GM23338 (cell line): ENCODE data around the gene ANKH. TPM values are rescaled to one million over a fixed set of nuclear protein-coding genes. Genes with fewer than 3 reads are reported as not detected.

Experiments
- ATAC-seq: fragments of 200-7000 bp; cut with Tn5 transposase; 3 replicates; pipeline ENCODE4 v1.9.1; 2020
- DNase-seq: peaks from one replicate; pipeline ENCODE4 v3.0.0-alpha.2; 2015; ENCODE audit warnings: low spot score
- H2AFZ ChIP-seq: fragments of 200-600 bp; sonication (generic); 2 replicates; pipeline ENCODE4 v1.8.0; 2016; ENCODE audit warnings: antibody characterized with exemption, mild to moderate bottlenecking, moderate library complexity
- H3F3A ChIP-seq: fragments of 200-600 bp; sonication (generic); replicated peaks from 2 replicates; pipeline ENCODE4 v1.8.0; 2017; ENCODE audit warnings: antibody characterized with exemption, mixed run types, low read depth
- H3K27ac ChIP-seq: fragments of 200-600 bp; sonication (generic); 2 replicates; pipeline ENCODE4 v1.6.1; 2016; ENCODE audit warnings: low read depth
- H3K27me3 ChIP-seq: fragments of 200-600 bp; sonication (generic); 2 replicates; pipeline ENCODE4 v1.8.0; 2016; ENCODE audit warnings: mild to moderate bottlenecking, mixed run types, moderate library complexity; ENCODE audit not compliant: insufficient read depth
- H3K36me3 ChIP-seq: fragments of 200-600 bp; sonication (generic); 2 replicates; pipeline ENCODE4 v1.8.0; 2016; ENCODE audit warnings: mild to moderate bottlenecking; ENCODE audit not compliant: insufficient read depth
- H3K4me1 ChIP-seq: fragments of 200-600 bp; sonication (generic); 2 replicates; pipeline ENCODE4 v1.8.0; 2016; ENCODE audit warnings: mild to moderate bottlenecking, moderate library complexity; ENCODE audit not compliant: insufficient read depth
- H3K4me2 ChIP-seq: fragments of 200-600 bp; sonication (generic); 2 replicates; pipeline ENCODE4 v1.7.1; 2017; ENCODE audit warnings: mixed run types
- H3K4me3 ChIP-seq: fragments of 200-600 bp; sonication (generic); 2 replicates; pipeline ENCODE4 v1.6.1; 2016; ENCODE audit warnings: mixed run types
- H3K79me2 ChIP-seq: fragments of 200-600 bp; sonication (generic); replicated peaks from 2 replicates; pipeline ENCODE4 v1.8.0; 2017; ENCODE audit warnings: mild to moderate bottlenecking; ENCODE audit not compliant: insufficient read depth
- H3K9me2 ChIP-seq: fragments of 200-600 bp; sonication (generic); 2 replicates; pipeline ENCODE4 v1.8.0; 2017; ENCODE audit not compliant: insufficient read depth
- H4K20me1 ChIP-seq: fragments of 200-600 bp; sonication (generic); replicated peaks from 2 replicates; pipeline ENCODE4 v1.8.0; 2017; ENCODE audit warnings: mild to moderate bottlenecking; ENCODE audit not compliant: insufficient read depth
- H3K27ac Mint-ChIP-seq: 2 replicates; pipeline ENCODE4 v1.8.0; 2020; ENCODE audit warnings: inconsistent platforms, mild to moderate bottlenecking, moderate library complexity, mixed read lengths
- H3K27me3 Mint-ChIP-seq: 3 replicates; pipeline ENCODE4 v1.8.0; 2022; ENCODE audit warnings: low read depth, mild to moderate bottlenecking, moderate library complexity, mixed read lengths, inconsistent platforms; ENCODE audit not compliant: insufficient read depth, poor library complexity
- H3K36me3 Mint-ChIP-seq: 3 replicates; pipeline ENCODE4 v1.8.0; 2021; ENCODE audit warnings: low read depth, mild to moderate bottlenecking, inconsistent platforms, moderate library complexity, mixed read lengths
- H3K4me1 Mint-ChIP-seq: 3 replicates; pipeline ENCODE4 v1.8.0; 2020; ENCODE audit warnings: mild to moderate bottlenecking, inconsistent platforms, mixed read lengths
- H3K4me3 Mint-ChIP-seq: 3 replicates; pipeline ENCODE4 v1.8.0; 2021; ENCODE audit warnings: moderate library complexity, mild to moderate bottlenecking, inconsistent platforms, mixed read lengths
- H3K9me3 Mint-ChIP-seq: 3 replicates; pipeline ENCODE4 v1.8.0; 2020; ENCODE audit warnings: moderate library complexity, mild to moderate bottlenecking, inconsistent platforms, mixed read lengths
- EZH2phosphoT487 ChIP-seq: fragments of 200-600 bp; sonication (generic); IDR thresholded peaks from one replicate; pipeline ENCODE4 v1.8.1; 2018; ENCODE audit warnings: antibody characterized with exemption; ENCODE audit not compliant: unreplicated experiment
- JUNB ChIP-seq: IDR thresholded peaks from one replicate; pipeline ENCODE4 v1.6.1; 2016; ENCODE audit warnings: antibody characterized with exemption; ENCODE audit not compliant: unreplicated experiment
- polyA plus RNA-seq: library from polyadenylated mRNA; unstranded; fragments of >200 nt; fragmentation: Nextera tagmentation; extraction: Ambion mirVana; gene quantifications from 2 replicates; pipeline ENCODE4 v1.2.1, GENCODE V29; 2016
- total RNA-seq: library from RNA; depleted of rRNA; stranded (reverse); fragments of >200 nt; shearing (Covaris generic); gene quantifications from 2 replicates; pipeline ENCODE4 v1.2.3, GENCODE V29; 2014
- TF ChIP-seq, protein P1 (sequence below): IDR thresholded peaks from one replicate; pipeline ENCODE4 v1.6.1; 2018; ENCODE audit warnings: antibody characterized with exemption; ENCODE audit not compliant: unreplicated experiment
- TF ChIP-seq, protein P2 (sequence below): fragments of 250-450 bp; sonication (Bioruptor Pico); IDR thresholded peaks from 2 replicates; pipeline ENCODE4 v1.5.0; 2020; ENCODE audit warnings: mild to moderate bottlenecking, moderate library complexity
- TF ChIP-seq, protein P3 (sequence below), 2 experiments: fragments of 200-600 bp in 1 of 2; sonication (generic) in 1 of 2; conservative IDR thresholded peaks; 2 replicates each; pipeline versions ENCODE4 v1.5.1 to v1.6.1; 2016 to 2017; ENCODE audit warnings: antibody characterized with exemption in 2 of 2, low read depth in 2 of 2, mild to moderate bottlenecking in 2 of 2, moderate library complexity in 1 of 2

ANKH gene
- total and polyA plus RNA-seq, 2 experiments from 2014 or later: 5.0 to 6.1 TPM

- TF ChIP-seq, protein P1, sequence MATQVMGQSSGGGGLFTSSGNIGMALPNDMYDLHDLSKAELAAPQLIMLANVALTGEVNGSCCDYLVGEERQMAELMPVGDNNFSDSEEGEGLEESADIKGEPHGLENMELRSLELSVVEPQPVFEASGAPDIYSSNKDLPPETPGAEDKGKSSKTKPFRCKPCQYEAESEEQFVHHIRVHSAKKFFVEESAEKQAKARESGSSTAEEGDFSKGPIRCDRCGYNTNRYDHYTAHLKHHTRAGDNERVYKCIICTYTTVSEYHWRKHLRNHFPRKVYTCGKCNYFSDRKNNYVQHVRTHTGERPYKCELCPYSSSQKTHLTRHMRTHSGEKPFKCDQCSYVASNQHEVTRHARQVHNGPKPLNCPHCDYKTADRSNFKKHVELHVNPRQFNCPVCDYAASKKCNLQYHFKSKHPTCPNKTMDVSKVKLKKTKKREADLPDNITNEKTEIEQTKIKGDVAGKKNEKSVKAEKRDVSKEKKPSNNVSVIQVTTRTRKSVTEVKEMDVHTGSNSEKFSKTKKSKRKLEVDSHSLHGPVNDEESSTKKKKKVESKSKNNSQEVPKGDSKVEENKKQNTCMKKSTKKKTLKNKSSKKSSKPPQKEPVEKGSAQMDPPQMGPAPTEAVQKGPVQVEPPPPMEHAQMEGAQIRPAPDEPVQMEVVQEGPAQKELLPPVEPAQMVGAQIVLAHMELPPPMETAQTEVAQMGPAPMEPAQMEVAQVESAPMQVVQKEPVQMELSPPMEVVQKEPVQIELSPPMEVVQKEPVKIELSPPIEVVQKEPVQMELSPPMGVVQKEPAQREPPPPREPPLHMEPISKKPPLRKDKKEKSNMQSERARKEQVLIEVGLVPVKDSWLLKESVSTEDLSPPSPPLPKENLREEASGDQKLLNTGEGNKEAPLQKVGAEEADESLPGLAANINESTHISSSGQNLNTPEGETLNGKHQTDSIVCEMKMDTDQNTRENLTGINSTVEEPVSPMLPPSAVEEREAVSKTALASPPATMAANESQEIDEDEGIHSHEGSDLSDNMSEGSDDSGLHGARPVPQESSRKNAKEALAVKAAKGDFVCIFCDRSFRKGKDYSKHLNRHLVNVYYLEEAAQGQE: no peak
- no peak for TF ChIP-seq JUNB
- TF ChIP-seq, protein P2, sequence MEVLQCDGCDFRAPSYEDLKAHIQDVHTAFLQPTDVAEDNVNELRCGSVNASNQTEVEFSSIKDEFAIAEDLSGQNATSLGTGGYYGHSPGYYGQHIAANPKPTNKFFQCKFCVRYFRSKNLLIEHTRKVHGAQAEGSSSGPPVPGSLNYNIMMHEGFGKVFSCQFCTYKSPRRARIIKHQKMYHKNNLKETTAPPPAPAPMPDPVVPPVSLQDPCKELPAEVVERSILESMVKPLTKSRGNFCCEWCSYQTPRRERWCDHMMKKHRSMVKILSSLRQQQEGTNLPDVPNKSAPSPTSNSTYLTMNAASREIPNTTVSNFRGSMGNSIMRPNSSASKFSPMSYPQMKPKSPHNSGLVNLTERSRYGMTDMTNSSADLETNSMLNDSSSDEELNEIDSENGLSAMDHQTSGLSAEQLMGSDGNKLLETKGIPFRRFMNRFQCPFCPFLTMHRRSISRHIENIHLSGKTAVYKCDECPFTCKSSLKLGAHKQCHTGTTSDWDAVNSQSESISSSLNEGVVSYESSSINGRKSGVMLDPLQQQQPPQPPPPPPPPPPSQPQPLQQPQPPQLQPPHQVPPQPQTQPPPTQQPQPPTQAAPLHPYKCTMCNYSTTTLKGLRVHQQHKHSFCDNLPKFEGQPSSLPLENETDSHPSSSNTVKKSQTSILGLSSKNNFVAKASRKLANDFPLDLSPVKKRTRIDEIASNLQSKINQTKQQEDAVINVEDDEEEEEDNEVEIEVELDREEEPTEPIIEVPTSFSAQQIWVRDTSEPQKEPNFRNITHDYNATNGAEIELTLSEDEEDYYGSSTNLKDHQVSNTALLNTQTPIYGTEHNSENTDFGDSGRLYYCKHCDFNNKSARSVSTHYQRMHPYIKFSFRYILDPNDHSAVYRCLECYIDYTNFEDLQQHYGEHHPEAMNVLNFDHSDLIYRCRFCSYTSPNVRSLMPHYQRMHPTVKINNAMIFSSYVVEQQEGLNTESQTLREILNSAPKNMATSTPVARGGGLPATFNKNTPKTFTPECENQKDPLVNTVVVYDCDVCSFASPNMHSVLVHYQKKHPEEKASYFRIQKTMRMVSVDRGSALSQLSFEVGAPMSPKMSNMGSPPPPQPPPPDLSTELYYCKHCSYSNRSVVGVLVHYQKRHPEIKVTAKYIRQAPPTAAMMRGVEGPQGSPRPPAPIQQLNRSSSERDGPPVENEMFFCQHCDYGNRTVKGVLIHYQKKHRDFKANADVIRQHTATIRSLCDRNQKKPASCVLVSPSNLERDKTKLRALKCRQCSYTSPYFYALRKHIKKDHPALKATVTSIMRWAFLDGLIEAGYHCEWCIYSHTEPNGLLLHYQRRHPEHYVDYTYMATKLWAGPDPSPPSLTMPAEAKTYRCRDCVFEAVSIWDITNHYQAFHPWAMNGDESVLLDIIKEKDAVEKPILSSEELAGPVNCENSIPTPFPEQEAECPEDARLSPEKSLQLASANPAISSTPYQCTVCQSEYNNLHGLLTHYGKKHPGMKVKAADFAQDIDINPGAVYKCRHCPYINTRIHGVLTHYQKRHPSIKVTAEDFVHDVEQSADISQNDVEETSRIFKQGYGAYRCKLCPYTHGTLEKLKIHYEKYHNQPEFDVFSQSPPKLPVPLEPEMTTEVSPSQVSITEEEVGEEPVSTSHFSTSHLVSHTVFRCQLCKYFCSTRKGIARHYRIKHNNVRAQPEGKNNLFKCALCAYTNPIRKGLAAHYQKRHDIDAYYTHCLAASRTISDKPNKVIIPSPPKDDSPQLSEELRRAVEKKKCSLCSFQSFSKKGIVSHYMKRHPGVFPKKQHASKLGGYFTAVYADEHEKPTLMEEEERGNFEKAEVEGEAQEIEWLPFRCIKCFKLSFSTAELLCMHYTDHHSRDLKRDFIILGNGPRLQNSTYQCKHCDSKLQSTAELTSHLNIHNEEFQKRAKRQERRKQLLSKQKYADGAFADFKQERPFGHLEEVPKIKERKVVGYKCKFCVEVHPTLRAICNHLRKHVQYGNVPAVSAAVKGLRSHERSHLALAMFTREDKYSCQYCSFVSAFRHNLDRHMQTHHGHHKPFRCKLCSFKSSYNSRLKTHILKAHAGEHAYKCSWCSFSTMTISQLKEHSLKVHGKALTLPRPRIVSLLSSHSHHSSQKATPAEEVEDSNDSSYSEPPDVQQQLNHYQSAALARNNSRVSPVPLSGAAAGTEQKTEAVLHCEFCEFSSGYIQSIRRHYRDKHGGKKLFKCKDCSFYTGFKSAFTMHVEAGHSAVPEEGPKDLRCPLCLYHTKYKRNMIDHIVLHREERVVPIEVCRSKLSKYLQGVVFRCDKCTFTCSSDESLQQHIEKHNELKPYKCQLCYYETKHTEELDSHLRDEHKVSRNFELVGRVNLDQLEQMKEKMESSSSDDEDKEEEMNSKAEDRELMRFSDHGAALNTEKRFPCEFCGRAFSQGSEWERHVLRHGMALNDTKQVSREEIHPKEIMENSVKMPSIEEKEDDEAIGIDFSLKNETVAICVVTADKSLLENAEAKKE (CRISPR knock-in tag): no peak
These were observed 119.0 kb downstream of the ANKH start (continued) for GRCh38 chr5:14752497-14753071.

- H3K4me1 Mint-ChIP-seq: peaks cover 14% of the 10 kb centered on the region
- no peak overlapping the region for H3K27ac Mint-ChIP-seq
- no peak overlapping the region for H3K4me2 ChIP-seq
- H3K79me2 ChIP-seq: no peaks in the 10 kb centered on the region
- no peaks in the 10 kb centered on the region for H3K36me3 Mint-ChIP-seq
- no peak for DNase-seq
- H3K27ac ChIP-seq: no peak overlapping the region
- H3K9me3 Mint-ChIP-seq: no peaks in the 10 kb centered on the region
- ATAC-seq: no peak
- H3K4me3 ChIP-seq: no peak overlapping the region
- no peak overlapping the region for H3K4me3 Mint-ChIP-seq
- no peaks in the 10 kb centered on the region for H3K27me3 ChIP-seq
- H3K4me1 ChIP-seq: no peaks in the 10 kb centered on the region
- no peaks in the 10 kb centered on the region for H3K9me2 ChIP-seq
- H3K27me3 Mint-ChIP-seq: no peaks in the 10 kb centered on the region
- H2AFZ ChIP-seq: no peak overlapping the region
- no peaks in the 10 kb centered on the region for H3K36me3 ChIP-seq
- H3F3A ChIP-seq: no peaks in the 10 kb centered on the region
- no peaks in the 10 kb centered on the region for H4K20me1 ChIP-seq
- TF ChIP-seq, protein P3, sequence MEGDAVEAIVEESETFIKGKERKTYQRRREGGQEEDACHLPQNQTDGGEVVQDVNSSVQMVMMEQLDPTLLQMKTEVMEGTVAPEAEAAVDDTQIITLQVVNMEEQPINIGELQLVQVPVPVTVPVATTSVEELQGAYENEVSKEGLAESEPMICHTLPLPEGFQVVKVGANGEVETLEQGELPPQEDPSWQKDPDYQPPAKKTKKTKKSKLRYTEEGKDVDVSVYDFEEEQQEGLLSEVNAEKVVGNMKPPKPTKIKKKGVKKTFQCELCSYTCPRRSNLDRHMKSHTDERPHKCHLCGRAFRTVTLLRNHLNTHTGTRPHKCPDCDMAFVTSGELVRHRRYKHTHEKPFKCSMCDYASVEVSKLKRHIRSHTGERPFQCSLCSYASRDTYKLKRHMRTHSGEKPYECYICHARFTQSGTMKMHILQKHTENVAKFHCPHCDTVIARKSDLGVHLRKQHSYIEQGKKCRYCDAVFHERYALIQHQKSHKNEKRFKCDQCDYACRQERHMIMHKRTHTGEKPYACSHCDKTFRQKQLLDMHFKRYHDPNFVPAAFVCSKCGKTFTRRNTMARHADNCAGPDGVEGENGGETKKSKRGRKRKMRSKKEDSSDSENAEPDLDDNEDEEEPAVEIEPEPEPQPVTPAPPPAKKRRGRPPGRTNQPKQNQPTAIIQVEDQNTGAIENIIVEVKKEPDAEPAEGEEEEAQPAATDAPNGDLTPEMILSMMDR (conservative IDR thresholded peaks at IDR 0.05; ENCODE audit: low read depth in 2 of 2): no peak
- TF ChIP-seq, protein P1: no peak
- TF ChIP-seq EZH2phosphoT487: no peak
These were observed 120.9 kb downstream of the ANKH start for GRCh38 chr5:14750712-14751111.
